IPS-15b (cell line): ENCODE data around the gene RGS17.

ENCODE experiments used
- H3K27me3 ChIP-seq: one replicate; pipeline ENCODE4 v1.6.1; 2013; ENCODE audit warnings: low read length; ENCODE audit not compliant: control insufficient read depth, insufficient read depth
- H3K36me3 ChIP-seq: one replicate; pipeline ENCODE4 v1.6.1; 2013; ENCODE audit warnings: low read length; ENCODE audit not compliant: control insufficient read depth, insufficient read depth
- H3K4me1 ChIP-seq: one replicate; pipeline ENCODE4 v1.6.1; 2013; ENCODE audit warnings: mild to moderate bottlenecking, low read length; ENCODE audit not compliant: control insufficient read depth, insufficient read depth
- H3K4me3 ChIP-seq: one replicate; pipeline ENCODE4 v1.5.1; 2013; ENCODE audit warnings: low read depth, low read length
- H3K9ac ChIP-seq: one replicate; pipeline ENCODE4 v1.6.1; 2013; ENCODE audit warnings: low read depth, mild to moderate bottlenecking, low read length
- H3K9me3 ChIP-seq: one replicate; pipeline ENCODE4 v1.6.1; 2013; ENCODE audit warnings: mild to moderate bottlenecking, low read length; ENCODE audit not compliant: control insufficient read depth, insufficient read depth

Gene RGS17

GRCh38 chr6:153131037-153131981, at the start of gene RGS17:
TSS of gene RGS17 (minus strand) at chr6:153131282. CDS start at chr6:153044018, 87,264 bp downstream.
- H3K4me3 ChIP-seq: peak within 1 kb of the TSS; percentile 82
- peak within 1 kb of the TSS; percentile 60 for H3K9ac ChIP-seq
- H3K36me3 ChIP-seq: no peaks in the 10 kb centered on the region
- H3K4me1 ChIP-seq: peaks cover 7% of the 10 kb centered on the region
- H3K9me3 ChIP-seq: no peaks in the 10 kb centered on the region
- H3K27me3 ChIP-seq: peaks cover 29% of the 10 kb centered on the region

- Histone ChIP-seq H3K9ac (no peak overlapping the region), H3K27me3 (no peaks in the 10 kb centered on the region), H3K9me3 (no peaks in the 10 kb centered on the region), H3K36me3 (no peaks in the 10 kb centered on the region), H3K4me1 (no peaks in the 10 kb centered on the region), H3K4me3 (no peak overlapping the region)
Observed at GRCh38 chr6:153172815-153173214, 41.7 kb upstream of the RGS17 start.

GRCh38 chr6:153170511-153170910, 39.4 kb upstream of the RGS17 start:
- H3K36me3 ChIP-seq: no peaks in the 10 kb centered on the region
- no peak overlapping the region for H3K9ac ChIP-seq
- H3K4me3 ChIP-seq: no peak overlapping the region
- no peaks in the 10 kb centered on the region for H3K9me3 ChIP-seq
- no peaks in the 10 kb centered on the region for H3K4me1 ChIP-seq
- no peaks in the 10 kb centered on the region for H3K27me3 ChIP-seq

GRCh38 chr6:153167907-153168306, 36.8 kb upstream of the RGS17 start:
- no peaks in the 10 kb centered on the region for H3K9me3 ChIP-seq
- H3K36me3 ChIP-seq: no peaks in the 10 kb centered on the region
- H3K4me3 ChIP-seq: no peak overlapping the region
- no peak overlapping the region for H3K9ac ChIP-seq
- H3K27me3 ChIP-seq: no peaks in the 10 kb centered on the region
- H3K4me1 ChIP-seq: no peaks in the 10 kb centered on the region

GRCh38 chr6:153167061-153167891, 36.2 kb upstream of the RGS17 start:
- Histone ChIP-seq H3K27me3 (no peaks in the 10 kb centered on the region), H3K9ac (no peak overlapping the region), H3K9me3 (no peaks in the 10 kb centered on the region), H3K36me3 (no peaks in the 10 kb centered on the region), H3K4me3 (no peak overlapping the region), H3K4me1 (no peaks in the 10 kb centered on the region)

- Histone ChIP-seq H3K27me3 (no peaks in the 10 kb centered on the region), H3K36me3 (no peaks in the 10 kb centered on the region), H3K9ac (no peak overlapping the region)
Observed at GRCh38 chr6:153162646-153163045, 31.6 kb upstream of the RGS17 start.

GRCh38 chr6:153162172-153162571, 31.1 kb upstream of the RGS17 start:
- Histone ChIP-seq H3K4me3 (no peak overlapping the region), H3K36me3 (no peaks in the 10 kb centered on the region), H3K9me3 (no peaks in the 10 kb centered on the region), H3K27me3 (no peaks in the 10 kb centered on the region), H3K4me1 (no peaks in the 10 kb centered on the region), H3K9ac (no peak overlapping the region)

More at GRCh38 chr6:153162646-153163045, 31.6 kb upstream of the RGS17 start:
- Histone ChIP-seq H3K4me3 (no peak overlapping the region), H3K4me1 (no peaks in the 10 kb centered on the region), H3K9me3 (no peaks in the 10 kb centered on the region)

- Histone ChIP-seq H3K9ac (no peak overlapping the region), H3K4me3 (no peak overlapping the region), H3K27me3 (no peaks in the 10 kb centered on the region), H3K36me3 (no peaks in the 10 kb centered on the region), H3K4me1 (no peaks in the 10 kb centered on the region), H3K9me3 (no peaks in the 10 kb centered on the region)
Observed at GRCh38 chr6:153160221-153160620, 29.1 kb upstream of the RGS17 start.

GRCh38 chr6:153150752-153151440, 19.8 kb upstream of the RGS17 start:
- no peaks in the 10 kb centered on the region for H3K27me3 ChIP-seq
- no peaks in the 10 kb centered on the region for H3K9me3 ChIP-seq
- no peaks in the 10 kb centered on the region for H3K36me3 ChIP-seq
- no peaks in the 10 kb centered on the region for H3K4me1 ChIP-seq
- H3K9ac ChIP-seq: no peak overlapping the region
- no peak overlapping the region for H3K4me3 ChIP-seq

- no peaks in the 10 kb centered on the region for H3K36me3 ChIP-seq
- no peak overlapping the region for H3K9ac ChIP-seq
- no peaks in the 10 kb centered on the region for H3K27me3 ChIP-seq
- no peaks in the 10 kb centered on the region for H3K9me3 ChIP-seq
- H3K4me1 ChIP-seq: no peaks in the 10 kb centered on the region
- no peak overlapping the region for H3K4me3 ChIP-seq
Observed at GRCh38 chr6:153150371-153150751, 19.3 kb upstream of the RGS17 start.

- Histone ChIP-seq H3K9me3 (no peaks in the 10 kb centered on the region), H3K27me3 (no peaks in the 10 kb centered on the region), H3K36me3 (no peaks in the 10 kb centered on the region), H3K4me3 (no peak overlapping the region), H3K4me1 (no peaks in the 10 kb centered on the region), H3K9ac (no peak overlapping the region)
Observed at GRCh38 chr6:153149891-153150290, 18.8 kb upstream of the RGS17 start.
